Activated CD8-positive, alpha-beta memory T cell treated with anti-CD3 and anti-CD28 coated beads for 1 hour (primary cell): ENCODE data around the gene PARP14.

ENCODE experiments used
- DNase-seq, 2 donors: peaks; one replicate each; pipeline ENCODE4 v3.0.0-alpha.2; 2020; ENCODE audit warnings: low read depth in 1 of 2; ENCODE audit errors: extremely low read depth in 1 of 2

PARP14 gene

GRCh38 chr3:122760453-122761271 lies 80.0 kb downstream of the PARP14 start:
- no peak for DNase-seq

- no peak for DNase-seq
Measured at GRCh38 chr3:122766430-122766829, 85.8 kb downstream of the PARP14 start.

- DNase-seq, result no peak
Measured at GRCh38 chr3:122767540-122768372, 87.1 kb downstream of the PARP14 start.

GRCh38 chr3:122770521-122771202 lies 90.0 kb downstream of the PARP14 start:
- DNase-seq, result no peak

- no peak for DNase-seq
Measured at GRCh38 chr3:122772827-122773226, 92.2 kb downstream of the PARP14 start.

GRCh38 chr3:122773944-122774509 lies 93.4 kb downstream of the PARP14 start:
- DNase-seq, result no peak

GRCh38 chr3:122774564-122774963 lies 93.9 kb downstream of the PARP14 start:
- DNase-seq, result no peak

GRCh38 chr3:122776675-122777468 lies 96.2 kb downstream of the PARP14 start:
- DNase-seq, result no peak

- no peak for DNase-seq
Measured at GRCh38 chr3:122777563-122777962, 96.9 kb downstream of the PARP14 start.
